ENCODE measurements around the gene TCF3. TPM values are rescaled to one million over a fixed set of nuclear protein-coding genes. Genes with fewer than 3 reads are reported as not detected.
A peak's percentile ranks its signal among the peaks of the same experiment; 100 is the strongest.
"Not testable (repeated sequence)": the region's sequence is repeated elsewhere in the genome, so short reads cannot be mapped to it uniquely, and the experiment has no call there.

TCF3 gene
- total RNA-seq: 100 to 1,000 TPM in 1 of 4 donors, 10 to 100 TPM in 3; 61.0 to 105 (median 69.0) TPM

DNA sequence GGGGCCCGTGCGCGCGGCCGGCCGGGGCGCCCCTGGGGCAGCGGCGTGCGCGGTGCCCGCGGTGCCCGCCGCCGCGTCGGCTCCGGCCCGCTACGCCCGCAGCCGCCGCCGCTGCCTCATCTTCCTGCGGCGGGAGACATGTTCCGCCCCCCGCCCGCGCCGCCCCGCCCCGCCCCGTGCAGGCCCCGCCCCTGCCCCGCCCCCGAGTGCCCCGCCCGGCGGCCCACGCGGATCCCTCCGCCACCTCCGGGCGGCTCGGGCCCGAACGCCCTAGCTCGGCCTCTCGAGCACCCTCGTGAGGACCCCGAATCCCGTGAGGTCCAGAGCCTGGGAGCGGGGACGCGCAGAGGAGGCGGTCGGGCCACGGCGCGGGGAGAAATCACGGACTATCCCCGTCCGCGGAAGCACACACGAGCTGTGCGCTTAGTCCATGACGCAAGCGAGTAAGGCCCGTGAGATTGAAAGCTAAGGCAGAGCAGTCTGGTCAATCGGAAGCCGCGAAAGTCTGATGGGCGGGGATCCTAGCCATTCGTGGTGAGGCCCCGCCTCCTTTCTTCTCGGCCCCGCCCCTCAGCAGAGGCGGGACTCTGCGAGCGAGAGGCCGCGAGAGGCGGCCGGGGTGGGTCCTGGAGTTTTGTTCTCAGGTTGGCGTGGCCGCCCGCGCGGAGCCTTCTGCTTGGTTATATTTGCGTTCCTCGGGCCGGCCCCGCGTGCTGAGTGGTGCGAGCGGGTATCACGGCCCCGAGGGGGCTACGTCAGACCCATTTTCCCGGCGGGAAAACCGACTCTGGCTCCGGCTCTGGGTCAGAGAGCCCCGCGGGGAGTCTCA is at the start of gene TCF3:
Gene TCF3, minus strand, starts transcription at position 145 of the 829 bp plus-strand sequence. CDS start 2,367 bp downstream, outside the sequence.
- peak; percentile 98 to 100 for DNase-seq (ENCODE audit: low spot score in 2 of 2)
- WGBS, 2 donors: 0% methylated on average over 12 to 13 of the region's 107 CpGs
- TF ChIP-seq, protein P1, sequence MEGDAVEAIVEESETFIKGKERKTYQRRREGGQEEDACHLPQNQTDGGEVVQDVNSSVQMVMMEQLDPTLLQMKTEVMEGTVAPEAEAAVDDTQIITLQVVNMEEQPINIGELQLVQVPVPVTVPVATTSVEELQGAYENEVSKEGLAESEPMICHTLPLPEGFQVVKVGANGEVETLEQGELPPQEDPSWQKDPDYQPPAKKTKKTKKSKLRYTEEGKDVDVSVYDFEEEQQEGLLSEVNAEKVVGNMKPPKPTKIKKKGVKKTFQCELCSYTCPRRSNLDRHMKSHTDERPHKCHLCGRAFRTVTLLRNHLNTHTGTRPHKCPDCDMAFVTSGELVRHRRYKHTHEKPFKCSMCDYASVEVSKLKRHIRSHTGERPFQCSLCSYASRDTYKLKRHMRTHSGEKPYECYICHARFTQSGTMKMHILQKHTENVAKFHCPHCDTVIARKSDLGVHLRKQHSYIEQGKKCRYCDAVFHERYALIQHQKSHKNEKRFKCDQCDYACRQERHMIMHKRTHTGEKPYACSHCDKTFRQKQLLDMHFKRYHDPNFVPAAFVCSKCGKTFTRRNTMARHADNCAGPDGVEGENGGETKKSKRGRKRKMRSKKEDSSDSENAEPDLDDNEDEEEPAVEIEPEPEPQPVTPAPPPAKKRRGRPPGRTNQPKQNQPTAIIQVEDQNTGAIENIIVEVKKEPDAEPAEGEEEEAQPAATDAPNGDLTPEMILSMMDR (IDR thresholded peaks at IDR 0.05): peak in 1 of 3 donors; percentile 44
- no peak for TF ChIP-seq POLR2A (IDR thresholded peaks at IDR 0.05)
- peak within 1 kb of the TSS; percentile 63 for H3K4me3 ChIP-seq (ENCODE audit: low read depth, poor library complexity, severe bottlenecking)
- intact Hi-C loops (cut with DNase I; ENCODE audit: low total_unique reads): no loop called here

DNA sequence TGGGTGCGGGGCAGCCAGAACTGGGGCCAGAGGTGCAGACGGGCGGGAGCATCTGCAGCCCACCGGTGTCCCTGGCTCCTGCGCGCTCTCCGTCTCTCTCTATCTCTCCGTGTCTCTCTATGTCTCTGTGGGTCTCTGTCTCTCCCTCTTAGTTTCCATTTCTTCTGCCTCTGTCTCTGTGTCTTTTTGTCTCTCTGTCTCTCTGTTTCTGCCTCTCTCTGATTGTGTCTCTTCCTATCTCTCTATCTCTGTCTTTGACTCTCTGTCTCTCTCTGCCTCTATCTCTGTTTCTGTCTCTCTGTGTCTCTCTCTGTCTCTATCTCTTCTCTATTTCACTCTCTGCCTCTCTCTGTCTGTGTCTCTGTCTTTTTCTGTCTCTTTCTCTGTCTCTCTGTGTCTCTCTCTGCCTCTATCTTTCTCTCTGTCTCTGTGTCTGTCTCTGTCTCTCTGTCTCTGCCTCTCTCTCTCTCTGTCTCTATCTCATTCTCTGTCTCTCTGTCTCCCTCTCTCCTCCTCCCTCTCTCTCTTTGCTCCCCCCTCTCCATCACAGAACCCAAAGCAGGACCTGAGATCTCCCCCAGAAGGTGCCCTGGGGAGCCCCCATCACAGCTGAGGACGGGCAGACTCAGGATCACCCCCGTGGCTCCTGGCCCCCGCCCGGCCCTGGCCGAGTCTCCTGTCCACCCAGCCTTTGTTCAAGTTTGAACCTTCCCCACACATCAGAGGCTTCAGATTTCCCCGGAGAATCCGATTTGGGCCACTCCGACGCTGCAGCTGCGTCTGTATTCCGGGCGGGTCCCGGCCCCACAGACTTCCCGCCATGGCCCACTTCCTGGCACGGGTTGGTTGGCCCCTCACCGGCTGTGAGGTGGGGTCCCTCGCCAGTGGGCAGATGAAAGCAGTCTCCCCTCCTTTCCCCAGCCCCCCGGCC is 48.6 kb upstream of the TCF3 start:
- no peak for DNase-seq (ENCODE audit: low spot score in 2 of 2)
- WGBS, 2 donors: 23 to 24% methylated on average over 26 of the region's 26 CpGs
- H3K4me3 ChIP-seq (ENCODE audit: low read depth, poor library complexity, severe bottlenecking): no peak overlapping the region
- intact Hi-C loops (cut with DNase I; ENCODE audit: low total_unique reads): no loop called here
- TF ChIP-seq POLR2A (IDR thresholded peaks at IDR 0.05): no peak
- TF ChIP-seq, protein P1 (IDR thresholded peaks at IDR 0.05): no peak

DNA sequence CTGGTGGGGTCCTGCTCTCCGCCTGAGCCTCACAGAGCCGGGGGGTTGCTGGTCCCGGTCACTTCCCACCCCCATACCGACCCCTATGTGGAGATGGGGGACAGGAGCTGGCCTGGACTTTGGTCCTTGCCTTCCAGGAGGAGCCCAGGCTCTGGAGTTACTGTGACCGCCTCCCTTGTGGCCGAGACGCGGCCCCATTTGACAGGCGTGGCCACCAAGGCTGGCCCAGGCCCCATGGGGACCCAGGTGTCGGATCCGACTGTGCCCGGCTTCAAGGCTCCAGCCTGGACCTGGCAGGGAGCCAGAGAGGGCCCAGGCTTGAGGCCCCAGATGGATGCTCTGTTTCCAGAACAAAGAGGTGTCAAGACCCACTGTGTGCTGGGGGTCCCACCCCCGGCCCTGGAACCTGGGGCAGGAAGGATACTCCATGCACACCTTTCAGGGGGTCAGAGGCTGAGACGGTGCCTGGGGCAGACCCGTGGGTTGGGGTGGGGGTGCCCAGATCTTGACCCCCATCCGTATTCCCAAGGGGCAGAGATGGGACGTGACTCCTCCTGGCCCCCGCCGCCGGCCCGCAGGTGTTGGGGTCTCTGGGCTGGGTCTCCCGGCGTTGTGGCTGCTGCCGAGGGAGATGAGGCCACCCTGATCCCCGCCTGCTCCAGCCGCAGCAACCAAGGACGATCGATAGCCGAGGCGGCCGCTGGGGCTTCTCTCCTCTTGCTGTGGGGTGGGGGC is 47.8 kb upstream of the TCF3 start:
- intact Hi-C loops (cut with DNase I; ENCODE audit: low total_unique reads): no loop called here
- no peak overlapping the region for H3K4me3 ChIP-seq (ENCODE audit: low read depth, poor library complexity, severe bottlenecking)
- no peak for DNase-seq (ENCODE audit: low spot score in 2 of 2)
- 52 to 63% methylated on average over 25 of the region's 31 CpGs for WGBS, 2 donors
- no peak for TF ChIP-seq POLR2A (IDR thresholded peaks at IDR 0.05)
- TF ChIP-seq, protein P1 (IDR thresholded peaks at IDR 0.05): no peak

DNA sequence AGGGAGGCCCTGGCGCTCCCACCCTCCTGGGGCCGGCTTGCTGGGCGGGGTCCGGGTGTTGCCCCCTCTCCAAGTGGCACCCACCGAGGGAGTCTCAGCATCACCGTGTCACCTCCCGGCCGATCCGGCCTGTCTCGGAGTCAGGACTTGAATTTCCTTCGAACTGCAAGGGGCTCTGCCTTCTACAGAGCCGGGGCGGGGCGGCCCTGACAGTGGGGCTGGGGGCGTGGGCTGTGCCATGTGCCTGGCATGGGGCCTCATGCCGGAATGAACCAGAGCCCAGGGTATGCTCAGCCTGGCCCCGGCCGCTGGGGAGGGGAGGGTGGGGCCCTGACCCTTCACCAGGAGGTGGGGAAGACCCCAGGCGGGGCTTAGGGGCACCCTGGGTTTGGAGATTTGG is 47.0 kb upstream of the TCF3 start:
- no peak for DNase-seq (ENCODE audit: low spot score in 2 of 2)
- no peak overlapping the region for H3K4me3 ChIP-seq (ENCODE audit: low read depth, poor library complexity, severe bottlenecking)
- WGBS, 2 donors: 84 to 86% methylated on average over 14 to 19 of the region's 19 CpGs
- TF ChIP-seq, protein P1 (IDR thresholded peaks at IDR 0.05): no peak
- TF ChIP-seq POLR2A (IDR thresholded peaks at IDR 0.05): no peak
- intact Hi-C loops (cut with DNase I; ENCODE audit: low total_unique reads): no loop called here

DNA sequence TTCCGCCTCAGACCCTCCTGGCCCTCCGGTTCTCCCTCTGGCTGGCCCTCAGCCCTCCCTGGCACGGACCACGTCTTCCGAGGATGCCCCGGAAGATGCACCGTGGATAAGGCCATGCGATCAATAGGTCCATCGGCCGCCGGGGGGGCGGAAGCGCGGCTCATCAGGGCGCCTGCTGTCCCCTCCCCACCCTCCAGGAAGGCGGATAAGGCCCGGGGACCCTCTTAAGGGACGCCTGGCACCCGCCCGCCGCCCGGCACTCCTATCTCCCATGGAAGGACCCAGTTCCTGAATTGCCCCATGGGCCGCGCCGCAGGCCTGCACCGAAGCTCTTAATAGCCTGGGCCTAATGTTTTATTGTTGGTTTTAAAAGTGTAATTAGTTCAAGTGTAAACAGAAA is 46.2 kb upstream of the TCF3 start:
- H3K4me3 ChIP-seq (ENCODE audit: low read depth, poor library complexity, severe bottlenecking): no peak overlapping the region
- no peak for TF ChIP-seq POLR2A (IDR thresholded peaks at IDR 0.05)
- TF ChIP-seq, protein P1 (IDR thresholded peaks at IDR 0.05): no peak
- DNase-seq (ENCODE audit: low spot score in 2 of 2): no peak
- WGBS, 2 donors: 85 to 91% methylated on average over 26 of the region's 26 CpGs
- intact Hi-C loops (cut with DNase I; ENCODE audit: low total_unique reads): no loop called here

DNA sequence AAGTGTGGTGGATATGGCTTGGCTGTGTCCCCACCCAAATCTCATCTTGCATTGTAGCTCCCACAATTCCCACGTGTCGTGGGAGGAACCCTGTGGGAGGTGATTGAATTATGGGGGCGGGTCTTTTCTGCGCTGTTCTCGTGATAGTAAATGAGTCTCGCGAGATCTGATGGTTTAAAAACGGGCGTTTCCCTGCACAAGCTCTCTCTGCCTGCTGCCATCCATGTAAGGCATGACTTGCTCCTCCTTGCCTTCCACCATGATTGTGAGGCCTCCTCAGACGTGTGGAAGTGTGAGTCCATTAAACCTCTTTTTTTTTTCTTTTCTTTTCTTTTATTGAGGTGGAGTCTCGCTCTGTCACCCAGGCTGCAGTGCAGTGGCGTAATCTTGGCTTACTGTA is 43.1 kb upstream of the TCF3 start:
- intact Hi-C loops (cut with DNase I; ENCODE audit: low total_unique reads); DNase-seq (ENCODE audit: low spot score in 2 of 2); H3K4me3 ChIP-seq (ENCODE audit: low read depth, poor library complexity, severe bottlenecking): not testable (repeated sequence)
- 90 to 91% methylated on average over 12 of the region's 12 CpGs for WGBS, 2 donors

Measured in lower leg skin (tissue), 4 donors.